HS-27A (cell line): Measurements from ENCODE around the gene ATAD3A.
"Not testable (repeated sequence)": the region's sequence is repeated elsewhere in the genome, so short reads cannot be mapped to it uniquely, and the experiment has no call there.

Experiments
- DNase-seq: peaks from one replicate; pipeline ENCODE4 v3.0.0-alpha.2; 2012; ENCODE audit warnings: low read depth, missing footprints

ATAD3A gene

DNA sequence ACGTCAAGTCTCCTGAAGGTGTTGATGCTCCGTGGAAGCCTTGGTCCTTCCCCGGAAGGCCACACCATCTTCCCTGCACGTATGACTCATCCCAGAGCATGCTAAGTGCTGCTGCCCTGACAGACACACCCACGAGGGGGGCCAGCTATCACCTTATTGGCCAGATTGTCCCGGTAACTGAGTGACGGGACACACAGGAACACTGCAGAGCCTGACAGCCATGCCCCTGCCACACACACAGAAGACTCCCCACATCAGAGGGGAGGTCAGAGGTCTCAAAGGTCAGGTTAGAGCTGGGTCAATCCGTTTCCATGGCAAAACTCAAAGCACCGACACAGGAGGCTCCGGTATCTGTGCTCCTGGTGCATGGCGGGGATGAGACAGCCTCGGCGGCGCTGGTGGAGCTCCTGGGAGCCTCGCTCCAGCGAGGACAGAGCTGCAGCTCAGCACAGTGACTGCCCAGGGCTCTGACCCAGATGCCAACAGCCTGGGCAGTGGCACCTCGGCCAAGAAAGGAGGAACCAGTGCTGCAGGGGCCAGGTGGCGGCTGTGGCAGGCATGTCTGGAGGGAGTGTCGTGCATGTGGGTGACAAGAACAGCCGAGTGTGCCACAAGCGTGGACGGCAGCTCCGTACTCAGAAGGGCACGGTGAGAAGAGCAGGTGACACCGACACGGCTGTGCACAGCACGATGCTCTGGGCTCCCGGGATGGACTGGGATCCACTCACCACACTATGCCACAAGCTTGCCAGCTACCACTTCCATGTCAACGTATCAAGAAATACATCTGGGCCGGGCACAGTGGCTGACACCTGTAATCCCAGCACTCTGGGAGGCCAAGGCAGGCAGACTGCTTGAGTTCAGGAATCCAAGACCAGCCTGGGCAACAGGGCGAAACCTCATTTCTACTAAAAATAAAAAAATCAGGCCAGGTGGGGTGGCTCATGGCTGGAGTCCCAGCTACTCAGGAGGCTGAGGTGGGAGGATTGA, 43.3 kb downstream of the ATAD3A start:
- DNase-seq = no peak

DNA sequence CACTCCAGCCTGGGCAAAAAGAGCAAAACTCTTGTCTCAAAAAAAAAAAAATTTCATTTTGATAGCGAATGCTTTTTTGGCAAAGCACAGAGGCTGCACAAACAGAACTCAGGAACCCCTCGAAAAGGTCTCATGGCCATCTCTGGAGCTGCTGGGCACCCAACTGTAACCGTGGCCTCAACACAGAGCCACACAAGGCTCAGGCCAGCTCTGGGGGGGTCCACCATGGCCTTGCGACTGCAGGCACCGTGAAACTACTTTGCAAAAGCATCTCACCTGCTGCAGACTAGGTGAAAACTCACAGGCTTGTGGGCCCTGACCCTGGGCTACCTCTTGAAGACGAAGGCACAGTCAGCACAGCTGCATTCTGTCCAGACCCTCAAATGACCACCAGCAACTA, 44.5 kb downstream of the ATAD3A start:
- no peak for DNase-seq

DNA sequence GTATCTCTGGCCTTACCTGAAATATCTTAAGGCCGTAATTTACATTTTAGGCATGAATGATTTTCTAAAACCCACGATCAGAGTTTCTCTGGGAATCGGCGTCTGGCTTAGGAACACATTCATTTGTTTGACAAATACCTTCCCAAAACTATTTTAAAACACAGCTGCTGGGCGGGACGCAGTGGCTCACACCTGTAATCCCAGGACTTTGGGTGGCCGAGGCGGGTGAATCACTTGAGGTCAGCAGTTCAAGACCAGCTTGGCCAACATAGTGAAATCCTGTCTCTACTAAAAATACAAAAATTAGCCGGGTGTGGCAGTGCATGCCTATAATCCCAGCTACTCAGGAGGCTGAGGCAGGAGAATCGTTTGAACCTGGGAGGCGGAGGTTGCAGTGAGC, 45.0 kb downstream of the ATAD3A start:
- DNase-seq = not testable (repeated sequence)

DNA sequence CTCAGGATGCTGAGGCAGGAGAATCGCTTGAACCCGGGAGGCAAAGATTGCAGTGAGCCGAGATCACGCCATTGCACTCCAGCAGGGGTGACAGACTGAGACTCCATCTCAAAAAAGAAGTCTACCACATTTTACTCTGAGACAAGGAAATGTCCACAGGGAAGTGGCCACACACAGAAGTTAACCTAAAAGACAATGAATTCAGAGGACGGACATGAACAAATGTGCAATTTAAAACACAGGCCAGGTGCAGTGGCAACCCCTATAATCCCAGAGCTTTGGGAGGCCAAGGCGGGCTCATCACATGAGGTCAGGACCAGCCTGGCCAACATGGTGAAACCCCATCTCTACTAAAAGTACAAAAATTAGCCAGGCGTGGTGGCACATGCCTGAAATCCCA, 45.7 kb downstream of the ATAD3A start:
- DNase-seq = not testable (repeated sequence)

DNA sequence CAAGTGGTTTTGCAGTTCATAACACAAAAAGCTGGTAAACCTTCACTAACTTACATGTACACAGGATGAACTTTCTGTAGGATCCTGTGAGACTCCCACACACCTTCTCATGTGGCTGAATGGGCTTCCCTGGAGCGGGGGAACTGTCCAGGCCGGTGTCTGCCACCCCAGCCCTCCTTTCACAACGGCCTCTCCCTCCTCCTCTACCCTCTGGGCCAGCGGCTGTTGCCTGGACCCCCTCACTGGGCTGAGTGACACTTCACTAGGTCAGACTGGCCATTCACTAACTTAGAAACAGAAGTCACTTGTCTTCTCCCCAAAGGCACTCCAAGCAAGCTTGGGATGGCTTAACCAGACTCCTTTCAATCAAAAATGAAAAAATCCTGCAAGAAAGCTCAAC, 46.6 kb downstream of the ATAD3A start:
- no peak for DNase-seq

DNA sequence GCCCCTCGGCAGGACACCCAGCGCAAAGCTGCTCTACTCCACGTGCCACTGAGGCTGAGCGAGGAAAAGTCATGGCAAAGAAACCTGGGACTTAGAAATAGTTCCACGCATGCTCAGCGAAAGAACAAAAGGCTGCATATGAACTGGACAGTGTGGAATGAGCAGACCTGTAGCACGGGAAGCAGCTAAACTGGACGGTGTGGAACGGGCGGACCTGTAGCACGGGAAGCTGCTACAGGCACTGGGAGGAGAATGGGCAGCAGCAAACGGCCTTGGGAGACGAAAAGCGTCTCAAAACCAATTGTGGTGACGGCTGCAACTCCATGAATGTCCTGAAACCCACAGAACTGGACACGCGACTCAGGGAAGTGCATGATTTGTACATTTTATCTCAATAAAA, 47.1 kb downstream of the ATAD3A start:
- DNase-seq = no peak

DNA sequence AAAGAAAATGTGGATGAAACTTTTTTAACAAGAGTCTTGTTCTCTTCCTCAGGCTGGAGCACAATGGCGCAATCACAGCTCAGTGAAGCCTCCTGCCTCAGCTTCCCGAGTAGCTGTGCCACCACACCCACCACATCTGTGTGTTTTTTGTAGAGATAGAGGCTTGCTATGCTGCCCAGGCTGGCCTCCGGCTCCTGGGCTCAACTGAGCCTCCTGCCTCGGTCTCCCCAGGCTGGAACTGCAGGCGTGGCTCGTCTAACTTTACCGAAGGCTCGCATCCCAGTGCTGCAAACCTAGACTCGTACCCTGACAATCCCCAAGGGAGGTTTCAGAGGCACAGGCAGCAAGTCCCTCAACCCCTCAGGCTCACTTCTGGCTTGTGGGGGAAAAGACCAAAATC, 48.2 kb downstream of the ATAD3A start:
- no peak for DNase-seq

DNA sequence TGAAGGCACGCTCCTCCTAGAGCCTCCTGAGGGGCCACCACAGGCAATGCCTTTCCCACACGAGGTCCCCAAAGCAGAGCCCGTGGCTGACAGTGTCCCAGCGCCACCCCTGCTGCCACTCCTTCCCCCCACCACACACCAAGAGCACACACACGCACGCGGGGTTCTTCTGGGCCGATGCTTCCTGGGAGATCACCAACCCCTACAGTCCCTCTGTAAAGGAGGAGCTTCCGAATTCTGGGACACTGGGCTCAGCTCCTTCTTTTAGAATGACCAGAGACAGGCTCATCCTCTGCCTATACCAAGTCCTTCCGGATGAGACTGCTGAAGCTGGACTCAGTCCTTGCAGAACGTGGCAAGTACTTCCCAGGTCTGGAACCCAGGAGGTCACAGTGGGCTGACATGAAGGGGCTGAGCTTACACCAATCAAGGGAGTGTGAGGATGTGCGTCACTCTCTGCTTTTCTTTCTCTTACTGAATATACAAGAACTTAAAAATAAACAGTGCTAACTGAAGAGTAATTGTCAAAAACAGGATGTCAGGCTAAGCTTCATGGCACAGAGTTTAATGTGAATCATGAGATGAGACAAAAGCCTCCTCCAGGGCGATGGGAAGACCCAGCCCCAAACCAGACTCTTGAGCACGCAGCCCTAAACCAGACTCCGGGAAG, 50.0 kb downstream of the ATAD3A start:
- no peak for DNase-seq

DNA sequence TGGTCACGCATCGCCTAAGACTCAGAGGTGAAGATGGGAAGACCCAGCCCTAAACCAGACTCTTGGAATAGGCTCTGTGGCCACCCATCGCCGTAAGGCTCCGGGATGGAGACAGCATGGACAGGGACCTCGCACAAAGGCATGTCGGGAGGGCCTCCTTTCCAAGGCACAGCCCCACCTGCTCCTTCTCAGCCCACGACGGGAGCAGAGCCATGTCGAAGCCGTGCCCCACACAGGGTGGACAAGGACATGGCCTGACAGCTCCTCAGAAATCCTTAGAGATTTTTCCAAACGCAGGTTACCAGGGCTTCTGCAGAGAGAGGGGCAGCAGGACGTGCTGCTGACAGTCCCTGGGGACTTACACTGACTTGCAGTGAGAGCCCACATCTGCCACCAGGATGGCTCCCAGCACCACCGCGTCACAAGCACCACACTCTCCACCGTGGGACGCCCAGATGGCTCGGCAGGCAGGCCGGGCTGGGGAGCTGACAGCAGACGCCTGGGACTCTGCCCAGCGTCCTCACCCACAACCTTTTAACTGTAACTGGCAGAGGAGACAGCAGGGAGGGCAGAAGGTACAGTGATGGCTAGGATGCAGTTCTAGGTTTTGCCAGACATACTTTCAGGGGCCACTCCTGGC, 50.7 kb downstream of the ATAD3A start:
- no peak for DNase-seq

DNA sequence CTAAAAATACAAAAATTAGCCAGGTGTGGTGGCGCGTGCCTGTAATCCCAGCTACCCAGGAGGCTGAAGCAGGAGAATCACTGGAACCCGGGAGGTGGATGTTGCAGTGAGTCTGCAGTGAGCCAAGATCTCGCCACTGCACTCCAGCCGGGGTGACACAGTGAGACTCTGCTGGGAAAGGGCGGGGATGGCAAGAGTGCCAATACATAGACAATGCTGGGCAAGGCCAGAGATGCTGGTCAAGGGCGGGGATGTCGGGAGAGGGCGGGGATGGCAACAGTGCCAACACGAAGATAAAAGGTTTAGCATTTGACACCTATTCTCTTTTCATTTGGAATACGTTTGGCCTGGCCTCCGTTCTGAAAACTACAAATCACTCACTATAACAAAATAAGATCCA, 51.7 kb downstream of the ATAD3A start:
- DNase-seq = no peak

DNA sequence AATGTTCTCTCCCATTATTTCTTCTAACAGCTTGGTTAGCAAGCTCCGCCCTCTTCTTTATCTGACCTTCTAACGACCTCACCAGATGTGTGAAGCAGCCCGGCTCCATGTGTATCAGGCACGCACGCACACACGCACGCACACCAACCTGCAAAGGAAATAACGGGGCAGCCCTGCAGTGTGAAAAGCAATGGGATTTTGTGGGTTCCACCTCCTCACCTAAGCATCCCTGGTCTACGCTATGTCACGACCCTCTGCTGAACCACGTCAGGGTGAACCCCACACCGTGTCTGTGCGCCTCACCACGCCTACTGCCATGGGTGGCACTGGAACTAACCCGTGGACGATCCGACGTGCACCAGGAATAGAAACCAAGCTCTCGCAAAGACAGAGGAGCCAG, 52.3 kb downstream of the ATAD3A start:
- DNase-seq = no peak

DNA sequence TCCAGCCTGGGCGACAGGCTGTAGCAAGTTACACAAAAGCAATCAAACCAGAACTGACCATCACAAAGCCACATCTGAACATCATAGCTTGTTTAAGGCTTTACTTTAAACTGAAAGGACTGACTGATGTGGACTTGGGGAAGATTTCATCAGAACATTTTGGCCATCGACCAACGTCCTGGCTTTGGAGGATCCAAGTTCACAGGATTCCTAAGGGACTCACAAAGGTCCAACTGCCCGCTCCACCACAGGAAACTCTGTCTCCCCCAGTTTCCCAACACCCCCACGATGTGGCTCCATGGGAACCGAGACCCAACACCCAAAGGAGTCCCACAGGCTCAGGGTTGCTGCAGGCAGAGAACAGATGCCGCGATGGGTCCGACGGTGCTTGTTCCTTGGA, 53.4 kb downstream of the ATAD3A start:
- no peak for DNase-seq

DNA sequence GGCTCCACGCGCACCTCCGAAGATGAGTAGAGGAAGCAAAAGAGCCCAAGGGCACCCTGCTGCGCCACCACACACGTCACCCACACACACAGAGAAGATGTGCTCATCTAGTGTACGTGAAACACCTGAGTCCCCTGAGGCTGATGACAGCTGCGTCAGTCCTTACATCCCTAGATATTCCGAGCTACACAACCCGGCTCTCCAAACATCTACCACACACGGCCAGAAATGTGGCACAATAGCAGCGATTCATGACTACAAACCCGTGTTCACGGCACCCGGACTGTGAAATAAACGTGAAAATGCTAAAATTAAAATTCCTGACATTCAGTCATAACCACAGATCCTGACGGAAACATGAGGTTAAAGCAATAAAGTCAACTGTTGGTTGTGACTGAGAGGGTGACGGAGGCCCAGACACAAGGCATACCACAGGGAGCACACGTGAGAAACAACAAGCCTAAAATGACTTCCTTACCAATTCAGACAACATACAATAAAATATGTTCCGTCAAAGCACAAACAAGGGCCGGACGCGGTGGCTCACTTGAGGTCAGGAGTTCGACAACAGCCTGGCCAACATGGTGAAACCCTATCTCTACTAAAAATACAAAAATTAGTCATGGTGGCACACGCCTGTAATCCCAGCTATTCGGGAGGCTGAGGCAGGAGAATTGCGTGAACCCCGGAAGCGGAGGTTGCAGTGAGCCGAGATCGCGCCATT, 55.4 kb downstream of the ATAD3A start:
- DNase-seq = no peak

DNA sequence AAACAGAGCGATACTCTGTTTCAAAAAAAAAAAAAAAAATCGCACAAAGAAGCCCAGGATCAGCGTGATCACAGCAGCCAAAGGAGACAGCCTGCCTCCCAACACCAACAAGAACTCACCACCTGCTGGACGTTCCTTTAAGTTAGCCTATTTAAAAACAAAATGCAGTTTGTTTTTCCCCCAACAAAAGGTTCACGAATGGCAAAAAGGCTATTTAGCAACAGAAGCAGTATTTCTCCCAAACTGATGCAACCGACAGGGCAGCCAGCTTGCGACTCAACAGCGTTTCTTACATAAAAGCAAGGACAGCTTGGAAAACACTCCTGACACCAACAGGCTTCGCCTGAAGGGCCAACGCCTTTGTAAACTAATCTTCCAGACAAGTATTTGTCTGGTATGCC, 55.9 kb downstream of the ATAD3A start:
- no peak for DNase-seq

DNA sequence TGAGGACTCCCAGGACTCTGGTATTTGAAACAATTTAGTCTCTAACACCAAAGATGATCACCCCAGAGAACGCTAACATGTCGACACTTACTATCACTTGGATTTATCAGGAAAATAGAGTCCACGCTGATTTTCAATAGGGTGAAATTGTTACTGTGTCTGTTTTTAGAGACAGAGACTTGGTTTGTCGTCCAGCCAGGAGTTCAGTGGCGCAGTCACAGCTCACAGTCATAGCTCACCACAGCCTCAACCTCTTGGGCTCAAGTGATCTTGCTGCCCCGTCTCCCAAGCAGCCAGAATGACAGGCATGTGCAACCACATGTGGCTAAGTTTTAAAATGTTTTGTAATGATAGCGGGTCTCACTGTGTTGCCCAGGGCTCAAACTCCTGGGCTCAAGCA, 57.4 kb downstream of the ATAD3A start:
- DNase-seq = no peak

DNA sequence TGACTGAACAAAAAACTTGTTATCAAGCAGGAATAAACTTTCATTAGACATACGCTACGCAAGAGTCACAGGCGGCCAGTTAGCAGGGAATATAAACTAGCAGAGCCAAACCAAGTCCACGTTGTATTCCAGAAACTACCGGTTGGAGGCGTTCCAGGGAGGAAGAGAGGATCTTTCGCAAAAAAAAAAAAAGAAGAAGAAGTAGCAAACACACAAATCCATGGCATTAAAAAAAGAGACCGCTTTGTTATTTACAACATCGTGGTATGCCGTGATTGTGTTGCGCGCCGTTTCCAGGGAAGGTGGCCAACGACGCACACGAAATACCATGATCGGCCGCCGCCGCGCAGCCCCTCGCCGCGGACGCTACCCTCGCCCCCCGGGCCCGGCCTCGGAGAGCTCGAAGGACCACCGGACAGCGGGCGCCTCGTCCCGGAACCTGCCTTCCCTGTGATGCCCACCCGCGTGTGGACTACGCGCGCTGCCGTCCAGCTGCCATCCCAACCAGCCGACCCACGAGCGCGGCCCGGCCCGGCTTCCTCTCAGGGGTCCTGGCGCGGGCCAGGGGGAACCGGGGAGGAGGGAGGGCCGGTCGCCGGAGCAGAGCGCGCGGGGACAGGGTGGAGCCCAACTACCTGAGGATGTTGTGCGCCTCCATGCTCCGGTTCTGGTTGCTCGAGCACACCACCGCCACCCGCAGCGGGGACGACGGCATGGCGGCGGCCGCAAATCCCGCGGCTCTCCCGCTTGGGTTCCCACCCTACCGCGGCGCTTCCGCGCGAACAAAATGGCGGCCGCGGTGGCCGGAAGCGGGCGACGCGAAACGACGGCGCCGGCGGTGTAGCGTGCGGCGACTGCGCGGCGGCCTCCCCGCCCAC, 62.1 kb downstream of the ATAD3A start:
- DNase-seq = peak; percentile 27

DNA sequence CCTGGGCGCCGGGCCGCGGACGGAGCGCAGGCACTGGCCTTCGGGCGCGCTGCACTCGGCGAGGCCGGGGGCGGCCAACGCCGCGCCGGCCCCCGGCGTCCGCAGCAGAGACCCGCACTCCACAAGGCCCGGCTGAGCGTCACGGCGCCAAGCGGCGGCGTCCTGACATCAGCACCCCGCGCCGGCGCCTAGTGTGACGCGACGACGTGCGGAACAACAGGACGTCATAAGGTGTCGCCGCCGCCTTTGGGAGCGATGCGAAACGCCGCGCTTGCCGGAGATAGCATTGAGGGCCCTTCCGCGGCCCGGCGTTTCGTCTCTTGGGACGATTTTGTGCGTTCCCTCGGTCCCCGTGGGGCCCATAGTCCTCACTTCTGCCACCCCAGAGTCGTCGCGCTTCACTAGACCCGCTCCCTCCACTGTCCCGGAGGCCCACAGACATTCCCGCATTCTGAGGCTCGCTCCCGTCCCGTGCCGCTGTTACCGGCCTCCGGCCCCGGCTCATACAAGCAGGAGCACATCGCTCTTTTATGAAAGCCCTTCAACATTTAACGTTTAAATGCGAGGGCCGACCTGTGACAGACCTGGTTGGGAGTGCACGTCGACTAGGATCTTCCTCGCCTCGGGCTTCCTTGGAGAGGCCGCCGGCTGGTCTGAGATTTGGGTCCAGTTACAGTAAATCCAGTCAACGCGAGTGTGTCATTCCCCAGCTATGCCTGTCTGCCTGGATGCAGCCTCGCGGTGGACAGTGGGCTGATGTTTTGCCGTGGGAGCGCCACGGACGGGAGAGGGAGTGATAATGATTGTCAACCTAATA, 63.0 kb downstream of the ATAD3A start, which contains the start of gene SSU72:
SSU72 (minus strand) TSS at position 143 of the 817 bp plus-strand sequence. CDS start 306 bp downstream, outside the sequence.
- DNase-seq = peak; percentile 66

DNA sequence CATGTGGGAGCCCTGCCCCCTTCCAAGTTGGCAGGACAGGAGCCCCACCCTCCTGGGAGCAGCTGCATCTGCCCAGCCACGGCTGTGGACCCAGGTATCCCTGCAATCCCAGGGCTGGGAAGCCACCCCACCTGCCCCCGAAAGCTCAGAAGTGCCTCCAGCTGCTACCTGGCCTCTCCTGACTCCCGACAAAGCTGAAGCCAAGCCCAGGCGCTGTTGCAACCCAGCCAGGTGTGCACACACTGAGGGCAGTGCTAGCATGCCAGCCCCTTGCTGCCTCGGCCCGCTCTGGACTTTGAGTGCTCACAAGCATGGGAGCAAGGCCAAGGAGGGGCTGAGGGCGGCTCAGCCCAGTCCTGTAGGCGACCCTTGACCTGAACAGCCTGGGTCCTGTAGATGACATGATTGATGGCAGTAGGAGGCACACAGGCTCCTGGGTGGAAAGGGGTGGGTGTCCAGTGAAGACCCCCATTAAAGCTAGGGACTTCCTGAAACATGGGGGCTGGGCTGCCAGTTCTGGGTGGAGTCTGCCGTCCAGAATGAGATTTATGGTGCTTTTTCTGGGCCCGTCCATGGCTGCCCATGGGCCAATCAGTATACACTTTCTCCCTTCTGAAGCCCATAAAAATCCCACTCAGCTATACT, 65.5 kb downstream of the ATAD3A start:
- no peak for DNase-seq

DNA sequence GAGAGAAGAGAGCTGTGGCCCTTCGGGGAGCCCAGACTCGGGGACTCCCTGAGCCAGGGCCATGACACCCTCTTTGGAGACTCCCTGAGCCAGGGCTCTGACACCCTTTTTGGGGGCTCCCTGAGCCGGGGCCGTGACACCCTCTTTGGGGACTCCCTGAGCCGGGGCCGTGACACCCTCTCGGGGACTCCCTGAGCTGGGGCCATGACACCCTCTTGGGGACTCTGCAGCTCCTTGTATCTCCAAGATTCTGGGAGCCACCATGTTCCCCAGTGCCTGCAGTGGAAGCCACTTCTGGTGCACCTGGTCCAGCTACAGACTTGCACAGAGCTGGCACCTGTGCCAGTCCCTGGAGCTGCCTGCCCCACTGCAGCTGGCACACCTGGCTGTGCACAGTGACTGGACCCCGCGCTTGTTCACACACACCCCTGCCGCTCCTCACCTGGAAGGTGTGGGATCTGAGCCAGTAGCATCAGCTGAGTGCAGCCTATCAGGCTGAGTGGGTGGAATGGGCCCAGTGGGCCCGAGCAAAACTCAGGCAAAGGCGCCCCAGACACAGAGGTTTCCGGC, 66.5 kb downstream of the ATAD3A start:
- no peak for DNase-seq
